Epithelial cell of esophagus (primary cell): ENCODE data around the gene NFATC2.

ENCODE experiments used
- DNase-seq: peaks from one replicate; pipeline ENCODE4 v3.0.0; 2010; ENCODE audit warnings: low read depth
- H3K4me3 ChIP-seq: 2 replicates; pipeline ENCODE4 v1.5.1; 2011; ENCODE audit warnings: mild to moderate bottlenecking, low read length, control low read depth
- CTCF ChIP-seq: IDR thresholded peaks from 2 replicates; pipeline ENCODE4 v1.5.1; 2011; ENCODE audit warnings: low read depth, mild to moderate bottlenecking, low read length, control low read depth, inconsistent platforms; ENCODE audit not compliant: insufficient read depth; ENCODE audit errors: missing control alignments

The NFATC2 gene

DNA sequence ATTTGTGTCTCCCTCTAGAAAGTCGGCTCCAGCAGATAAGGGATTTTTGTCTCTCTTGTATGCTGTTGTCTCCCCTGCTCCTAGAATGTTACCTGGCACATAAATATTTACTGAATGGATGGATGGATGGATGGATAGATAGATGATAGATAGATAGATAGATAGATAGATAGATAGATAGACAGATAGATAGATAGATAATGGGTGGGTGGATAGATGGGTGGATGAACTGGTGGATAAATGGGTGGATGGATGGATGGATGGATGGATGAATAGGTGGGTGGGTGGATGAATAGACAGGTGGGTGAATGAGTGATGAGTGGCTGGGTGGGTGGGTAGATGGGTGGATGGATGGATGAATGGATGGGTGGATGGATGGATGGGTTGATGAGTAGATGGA lies 185.0 kb downstream of the NFATC2 start:
- no peak for TF ChIP-seq CTCF
- DNase-seq = no peak
- no peak overlapping the region for H3K4me3 ChIP-seq

- DNase-seq = no peak
- no peak for TF ChIP-seq CTCF
- no peak overlapping the region for H3K4me3 ChIP-seq
These were observed 185.6 kb downstream of the NFATC2 start for GRCh38 chr20:51356871-51357270.

DNA sequence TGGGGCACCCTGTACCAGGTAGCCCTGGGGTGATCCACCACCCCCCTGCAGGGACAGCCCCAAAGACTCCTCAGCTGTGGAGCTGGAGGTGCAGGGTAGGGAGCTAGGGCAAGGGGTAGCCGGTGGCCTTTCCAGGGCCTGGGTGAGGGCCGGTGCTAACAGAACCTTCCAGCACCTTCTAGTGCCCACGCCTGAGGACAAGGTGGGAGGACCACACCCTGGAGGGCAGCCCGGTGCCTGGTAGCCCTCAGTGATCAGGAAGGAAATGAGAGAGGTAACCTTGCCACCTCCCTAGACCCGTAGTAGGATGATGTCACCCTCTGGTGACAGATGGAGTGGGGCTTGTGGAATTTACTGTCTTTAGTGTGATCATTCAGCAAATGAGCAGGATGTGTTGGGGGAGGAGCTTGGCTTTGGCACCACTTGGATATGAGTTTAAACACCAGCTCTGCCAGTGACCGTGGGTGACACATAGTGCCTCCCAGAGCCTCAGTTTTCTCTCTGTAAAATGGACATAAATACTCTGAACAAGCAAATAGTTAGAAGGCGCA lies 187.7 kb downstream of the NFATC2 start:
- no peak overlapping the region for H3K4me3 ChIP-seq
- TF ChIP-seq CTCF = no peak
- DNase-seq = no peak

DNA sequence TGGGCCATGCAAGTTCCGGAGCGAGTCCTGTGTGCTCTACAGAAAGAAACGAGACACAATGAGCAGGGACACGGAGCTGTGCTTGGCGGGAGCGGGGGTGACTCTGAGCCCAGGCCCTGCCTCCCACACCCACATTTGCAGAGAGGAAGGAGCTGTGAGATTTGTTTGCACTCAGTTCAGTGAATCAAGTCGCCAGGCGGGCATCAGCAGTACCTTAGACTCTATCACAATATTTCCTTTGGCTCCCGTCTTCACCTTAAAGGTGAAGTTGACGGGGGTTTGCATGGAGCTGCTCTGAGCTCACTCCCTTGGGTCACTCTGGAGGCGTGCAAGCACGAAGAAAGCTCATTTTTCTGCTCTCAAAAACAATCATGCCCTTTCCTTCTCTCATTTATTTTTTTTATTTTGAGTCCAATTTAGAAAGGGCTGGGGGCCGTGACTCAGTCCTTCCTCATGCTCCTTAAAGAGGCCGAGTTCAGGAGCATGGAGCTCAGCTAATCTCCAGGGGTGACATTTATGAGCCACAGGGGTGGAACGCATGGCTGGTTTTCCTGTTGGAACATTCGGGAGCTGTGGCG lies 188.2 kb downstream of the NFATC2 start:
- H3K4me3 ChIP-seq = no peak overlapping the region
- no peak for TF ChIP-seq CTCF
- no peak for DNase-seq

DNA sequence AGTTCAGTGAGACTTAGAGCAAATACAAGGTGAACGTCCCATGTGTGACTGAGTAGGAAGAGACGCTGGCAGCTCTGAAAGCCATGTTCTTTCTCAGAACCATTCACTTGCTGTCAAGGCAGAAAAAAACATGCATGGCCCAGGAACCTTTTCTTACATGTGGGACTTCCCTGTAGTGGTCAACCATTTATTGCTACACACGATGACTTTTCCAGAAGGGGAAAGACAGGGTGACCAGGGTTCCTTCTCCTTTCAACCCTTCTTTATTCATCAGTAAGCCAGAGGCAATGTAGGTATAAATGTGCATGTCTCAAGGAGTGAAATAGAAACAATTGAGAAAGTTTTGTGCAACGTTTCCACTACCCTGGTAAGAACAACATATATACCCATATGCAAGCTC lies 189.0 kb downstream of the NFATC2 start:
- DNase-seq = no peak
- TF ChIP-seq CTCF = no peak

GRCh38 chr20:51352791-51353190 lies 189.7 kb downstream of the NFATC2 start:
- no peak for DNase-seq
- no peak overlapping the region for H3K4me3 ChIP-seq
- TF ChIP-seq CTCF = no peak

More for the DNA sequence above, 189.0 kb downstream of the NFATC2 start:
- no peak overlapping the region for H3K4me3 ChIP-seq

DNA sequence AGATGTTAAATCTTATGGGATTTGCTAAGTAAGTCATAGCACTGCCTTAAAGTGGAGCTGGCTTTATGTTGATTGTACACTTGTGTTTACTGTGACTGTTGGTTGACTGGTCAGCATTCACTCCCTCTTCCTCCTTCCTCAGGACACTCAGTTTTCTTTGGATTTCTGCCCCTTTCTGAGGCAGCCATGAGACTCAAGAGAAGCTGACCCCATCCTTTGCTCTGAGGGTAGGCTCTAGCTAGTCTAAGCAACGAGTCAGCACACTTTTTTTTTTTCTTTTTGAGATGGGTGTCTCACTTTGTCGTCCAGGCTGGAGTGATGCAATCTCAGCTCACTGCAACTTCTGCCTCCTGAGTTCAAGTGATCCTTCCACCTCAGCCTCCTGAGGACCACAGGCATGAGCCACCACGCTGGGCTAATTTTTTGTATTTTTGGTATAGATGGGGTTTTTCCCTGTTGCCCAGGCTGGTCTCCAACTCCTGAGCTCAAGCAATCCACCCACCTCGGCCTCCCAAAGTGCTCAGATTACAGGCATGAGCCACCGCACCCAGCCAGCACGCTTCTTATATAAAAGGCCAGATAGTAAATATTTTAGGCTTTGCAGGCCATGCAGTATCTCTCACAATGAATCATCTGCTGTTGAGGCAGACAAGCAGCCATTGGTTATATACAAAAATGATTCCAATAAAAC lies 191.4 kb downstream of the NFATC2 start:
- TF ChIP-seq CTCF = no peak
- H3K4me3 ChIP-seq = no peak overlapping the region
- peak; percentile 22 for DNase-seq
